HG03575 (cell line): Measurements from ENCODE around the gene PKP1.

ENCODE experiments used
- ATAC-seq: cut with Tn5 transposase; IDR thresholded peaks from one replicate; pipeline ENCODE4 v1.9.1; 2021; ENCODE audit not compliant: unreplicated experiment, insufficient number of reproducible peaks, low FRiP score; ENCODE audit errors: extremely low read depth

PKP1 gene

DNA sequence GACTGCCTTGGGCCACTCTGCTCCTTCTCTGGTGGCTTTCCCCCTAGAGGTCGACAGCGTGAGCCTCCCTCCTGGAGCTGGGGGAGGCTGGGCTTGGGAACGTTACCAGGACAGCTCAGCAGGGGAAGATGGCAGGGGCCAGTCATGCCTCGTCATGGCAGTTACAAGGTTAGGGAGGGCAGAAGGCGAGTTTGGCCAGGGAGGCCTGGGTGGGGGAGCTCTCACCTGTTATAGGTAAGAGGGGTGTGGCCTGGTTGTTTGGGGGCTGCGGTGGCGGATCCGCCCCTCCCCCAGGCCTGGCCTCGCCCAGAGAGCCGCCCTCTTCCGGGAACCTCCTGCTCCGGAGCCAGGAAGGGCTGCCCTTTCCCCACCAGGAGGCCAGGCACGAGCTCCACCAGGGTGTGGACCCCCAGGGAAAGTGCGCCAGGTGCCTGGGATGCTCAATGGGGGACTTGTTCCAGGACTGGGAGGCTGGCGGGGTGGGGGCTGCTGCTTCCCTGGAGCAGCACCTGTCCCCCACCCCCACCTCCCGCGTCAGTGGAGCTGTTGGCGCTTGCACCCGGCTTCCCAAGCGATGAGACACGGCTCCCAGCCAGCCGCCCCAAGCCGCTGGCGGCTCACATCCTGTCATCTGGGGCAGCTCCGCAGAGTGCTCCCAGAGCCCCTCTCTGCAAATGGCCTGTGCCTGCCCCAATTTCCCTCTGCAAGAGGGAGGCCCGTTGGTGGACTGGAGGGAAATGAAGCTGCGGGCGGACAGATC, 23.6 kb upstream of the PKP1 start:
- no peak for ATAC-seq

GRCh38 chr1:201260236-201260590, 23.1 kb upstream of the PKP1 start:
- no peak for ATAC-seq

- no peak for ATAC-seq
Observed at GRCh38 chr1:201260648-201261311, 22.5 kb upstream of the PKP1 start.

GRCh38 chr1:201261771-201262547, 21.3 kb upstream of the PKP1 start:
- no peak for ATAC-seq

DNA sequence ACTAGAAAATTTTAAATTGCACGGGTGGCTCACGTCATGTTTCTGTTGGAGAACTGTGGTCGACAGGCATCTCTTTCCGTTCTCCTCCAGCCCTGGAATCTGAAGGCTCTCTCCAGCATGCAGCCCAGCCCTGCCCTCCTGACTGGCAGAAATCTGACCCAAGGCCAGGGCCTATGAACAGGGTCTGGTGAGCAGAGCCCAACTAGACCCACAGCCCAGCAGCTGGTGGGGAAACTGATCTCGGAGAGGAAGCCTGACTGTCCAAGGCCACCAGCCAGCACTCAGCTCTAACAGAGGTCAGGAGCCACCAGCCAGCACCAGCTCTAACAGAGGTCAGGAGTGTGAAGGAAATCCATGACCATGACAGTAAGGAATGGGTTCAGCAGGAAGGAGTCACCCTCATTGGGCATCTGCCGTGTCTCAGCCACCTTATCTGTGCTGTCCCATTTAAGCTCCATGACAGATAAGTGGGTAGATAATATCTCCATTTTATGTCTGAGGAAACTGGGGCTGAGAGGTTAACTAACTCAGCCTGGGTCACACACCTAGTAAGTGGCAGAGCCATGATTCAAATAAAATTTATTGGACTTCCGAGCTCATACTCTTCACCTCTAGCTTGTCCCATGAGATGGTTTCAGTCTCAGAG, 20.2 kb upstream of the PKP1 start:
- no peak for ATAC-seq

DNA sequence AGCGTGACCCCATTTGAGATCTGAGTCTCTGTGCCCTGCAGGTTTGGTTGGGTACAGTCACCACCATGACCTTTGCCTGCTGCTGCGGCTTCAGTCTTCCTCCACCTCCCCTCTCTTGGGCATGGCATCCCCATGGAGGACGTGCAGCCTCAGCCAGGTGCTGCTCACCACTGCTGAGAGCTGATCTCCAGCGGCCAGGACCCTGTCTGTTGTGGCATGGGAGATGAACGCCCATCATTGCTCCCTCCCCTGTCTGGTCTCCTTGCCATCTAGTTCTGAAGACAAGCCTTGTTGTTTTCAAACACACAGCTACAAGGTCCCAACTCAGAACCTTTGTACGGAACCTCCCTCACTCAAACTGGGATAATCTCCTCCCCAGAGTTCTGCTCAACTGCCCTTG, 19.2 kb upstream of the PKP1 start:
- ATAC-seq: no peak

- no peak for ATAC-seq
Observed at GRCh38 chr1:201264554-201264953, 18.8 kb upstream of the PKP1 start.

DNA sequence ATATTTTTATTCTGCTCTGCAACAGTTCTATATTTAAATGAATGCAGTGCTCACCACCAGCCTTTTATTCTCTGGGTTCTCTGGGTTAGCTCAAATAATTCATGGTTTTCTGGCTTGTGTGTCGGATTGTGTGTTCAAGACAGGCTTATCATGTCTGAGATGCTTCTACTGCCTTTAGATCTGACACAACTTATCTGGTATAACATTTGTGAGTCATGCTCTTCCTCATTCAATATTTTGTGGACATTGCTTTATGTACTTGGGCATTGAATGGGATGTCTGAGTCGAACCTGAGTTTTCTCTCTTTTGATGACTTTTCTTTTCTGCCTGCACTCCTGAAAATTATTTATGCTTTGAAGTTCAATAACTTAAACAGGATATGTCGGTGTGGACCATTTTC, 17.6 kb upstream of the PKP1 start:
- no peak for ATAC-seq

DNA sequence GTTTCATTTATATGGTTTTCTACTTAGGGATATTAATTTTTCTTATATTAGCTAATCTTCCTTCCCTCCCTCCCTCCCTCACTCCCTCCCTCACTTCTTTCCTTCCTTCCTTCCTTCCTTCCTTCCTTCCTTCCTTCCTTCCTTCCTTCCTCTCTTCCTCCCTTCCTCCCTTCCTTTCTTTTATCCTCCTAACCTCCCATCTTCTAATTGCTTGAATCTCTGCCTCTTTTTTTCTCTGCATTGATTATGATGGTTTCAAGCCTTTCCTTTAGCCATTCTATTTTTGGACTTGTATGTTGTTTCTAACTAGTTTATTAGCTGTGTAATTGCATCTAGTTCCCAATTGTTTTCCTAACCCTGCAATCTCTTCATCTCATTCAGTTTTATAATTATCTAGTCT, 17.0 kb upstream of the PKP1 start:
- no peak for ATAC-seq

DNA sequence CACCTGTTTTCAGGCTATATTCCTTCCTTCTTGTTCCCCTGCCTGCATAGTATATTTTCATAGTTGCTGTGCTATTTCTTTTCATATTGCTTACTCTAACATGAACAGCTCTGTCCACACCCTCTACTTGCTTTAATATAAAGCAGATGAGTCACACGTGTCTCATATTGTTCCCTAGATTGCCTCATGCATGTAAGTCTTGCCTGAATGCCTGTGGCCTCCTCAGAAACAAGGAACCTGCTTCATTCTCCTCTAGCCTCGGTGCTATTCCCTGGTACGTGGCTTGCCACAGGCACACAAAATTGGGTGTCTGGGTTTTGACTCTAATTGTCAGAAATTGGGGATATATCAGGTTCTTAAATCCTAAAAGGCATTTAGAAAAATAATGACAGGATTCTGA, 16.5 kb upstream of the PKP1 start:
- ATAC-seq: no peak

DNA sequence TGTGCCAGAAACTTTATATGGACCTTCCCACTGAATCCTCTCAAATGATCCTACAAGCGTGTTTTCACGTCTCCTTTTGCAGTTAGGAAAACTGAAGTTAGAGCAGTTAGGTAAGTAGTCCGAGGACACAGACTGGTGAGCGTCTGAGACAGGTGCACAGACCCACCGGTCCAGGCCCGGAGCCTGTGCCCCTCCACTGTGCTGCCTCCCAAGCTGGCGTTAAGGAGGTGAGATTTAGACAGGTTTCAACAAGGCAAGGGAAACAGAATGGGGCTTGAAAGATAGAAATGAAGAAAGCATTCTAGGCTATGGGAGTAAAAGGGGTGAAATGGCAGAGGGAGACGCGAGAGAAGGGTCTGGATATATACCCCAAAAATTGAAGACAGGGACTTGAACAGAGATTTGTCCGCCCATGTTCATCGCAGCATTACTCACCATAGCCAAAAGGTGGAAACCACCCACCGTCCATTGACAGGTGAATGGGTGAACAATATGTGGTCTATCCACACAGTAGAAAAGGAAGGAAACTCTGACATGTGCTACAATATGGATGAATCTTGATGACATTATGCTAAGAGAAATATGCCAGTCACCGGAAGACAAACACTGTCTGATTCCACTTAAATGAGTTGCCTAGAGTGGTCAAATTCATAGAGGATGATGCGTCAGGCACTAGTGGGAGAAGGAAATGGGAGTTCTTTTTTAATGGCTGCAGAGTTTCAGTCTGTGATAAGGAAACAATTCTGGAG, 15.7 kb upstream of the PKP1 start:
- ATAC-seq: no peak

GRCh38 chr1:201268604-201269151, 14.6 kb upstream of the PKP1 start:
- ATAC-seq: no peak

- ATAC-seq: no peak
Observed at GRCh38 chr1:201269281-201269680, 14.0 kb upstream of the PKP1 start.

DNA sequence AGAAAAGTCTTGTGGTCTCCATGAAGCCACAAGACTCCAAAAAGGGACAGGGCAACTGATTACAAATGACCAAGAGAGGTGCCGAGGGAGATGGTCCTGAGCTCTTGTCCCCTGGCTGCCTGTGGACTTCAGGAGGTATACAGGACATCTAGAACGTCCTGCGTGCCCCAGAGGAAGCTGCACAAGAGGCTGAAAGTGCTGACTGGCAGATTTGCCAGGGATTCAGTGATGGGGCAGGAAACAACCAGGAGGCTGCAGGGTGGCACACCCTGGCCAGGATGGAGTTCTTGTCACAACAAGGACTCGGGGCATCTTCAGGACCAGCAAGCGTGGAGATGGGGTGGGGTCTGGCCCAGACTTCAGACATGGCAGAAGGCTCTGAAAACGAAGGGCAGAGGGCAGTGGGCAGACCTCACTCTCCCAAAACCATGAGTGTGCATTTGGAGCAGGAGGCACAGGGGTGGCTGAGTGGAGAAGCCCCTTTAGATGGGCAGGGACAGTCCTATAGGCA, 13.4 kb upstream of the PKP1 start:
- no peak for ATAC-seq

- ATAC-seq: no peak
Observed at GRCh38 chr1:201270616-201271390, 12.5 kb upstream of the PKP1 start.

GRCh38 chr1:201272799-201273198, 10.5 kb upstream of the PKP1 start:
- ATAC-seq: no peak

DNA sequence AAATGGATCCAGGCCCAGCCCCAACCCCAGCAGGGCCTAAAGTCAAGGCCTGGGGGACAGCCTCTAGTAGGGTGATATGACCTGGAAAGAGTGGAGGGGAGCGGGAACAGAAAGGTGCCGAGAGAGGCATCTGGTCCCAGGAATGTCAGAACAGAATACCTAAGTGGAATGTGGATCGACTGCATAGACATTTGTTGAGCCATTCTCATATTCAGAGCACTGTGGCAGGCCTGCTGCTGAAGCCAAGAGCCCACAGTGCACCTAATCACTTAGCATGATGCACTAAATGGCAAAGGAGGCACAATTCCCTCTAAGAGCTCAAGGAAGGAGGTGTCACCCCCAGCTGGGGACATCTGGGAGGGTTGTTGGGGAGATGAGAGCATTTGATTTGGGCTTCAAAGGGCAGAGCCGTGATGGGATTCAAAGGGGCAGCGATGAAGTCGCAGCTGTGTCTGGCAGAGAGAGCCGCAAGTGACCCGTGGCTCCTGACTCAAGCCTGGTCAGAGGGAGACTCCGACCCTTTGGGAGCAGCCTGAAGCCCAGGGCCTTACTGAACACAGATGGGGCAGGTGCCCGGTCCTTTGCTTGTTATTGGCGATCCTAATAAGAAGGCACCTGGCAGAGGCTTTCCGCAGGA, 8.6 kb upstream of the PKP1 start:
- ATAC-seq: no peak
